Kidney (tissue), 14 donors: ENCODE results near the gene GCNA. TPM values are rescaled to one million over a fixed set of nuclear protein-coding genes. Genes with fewer than 3 reads are reported as not detected.
"Not testable (repeated sequence)": the region's sequence is repeated elsewhere in the genome, so short reads cannot be mapped to it uniquely, and the experiment has no call there.

Source experiments
- DNase-seq, 5 donors: peaks; one replicate each; pipeline ENCODE4 v3.0.0-alpha.2; 2013 to 2020
- FAIRE-seq: peaks from 2 replicates; lab custom pipeline; 2012; peaks lifted over from hg19 to GRCh38; lab: Jason Lieb, UNC
- H3K27ac ChIP-seq, 2 donors: one replicate each; pipeline ENCODE4 v1.7.0; 2013; ENCODE audit warnings: low read depth in 2 of 2, low read length in 2 of 2, inconsistent platforms in 1 of 2
- H3K27me3 ChIP-seq: one replicate; pipeline ENCODE4 v1.7.1; 2013; ENCODE audit warnings: low read length, inconsistent platforms; ENCODE audit not compliant: control insufficient read depth, insufficient read depth
- H3K36me3 ChIP-seq, 3 donors: one replicate each; pipeline versions ENCODE4 v1.7.0 to v1.7.1; 2013; ENCODE audit warnings: low read length in 3 of 3, control low read depth in 1 of 3, inconsistent platforms in 1 of 3; ENCODE audit not compliant: insufficient read depth in 3 of 3, control insufficient read depth in 2 of 3
- H3K4me1 ChIP-seq, 3 donors: one replicate each; pipeline versions ENCODE4 v1.7.0 to v1.7.1; 2013; ENCODE audit warnings: low read length in 3 of 3, inconsistent platforms in 1 of 3, low read depth in 1 of 3; ENCODE audit not compliant: control insufficient read depth in 2 of 3, insufficient read depth in 2 of 3
- H3K4me3 ChIP-seq, 3 donors: one replicate each; pipeline versions ENCODE4 v1.7.0 to v1.8.1; 2013; ENCODE audit warnings: low read length in 3 of 3, control low read depth in 1 of 3, inconsistent platforms in 1 of 3
- H3K9ac ChIP-seq, 3 donors: one replicate each; pipeline versions ENCODE4 v1.7.0 to v1.7.1; 2013; ENCODE audit warnings: low read length in 3 of 3, control low read depth in 1 of 3, inconsistent platforms in 1 of 3
- H3K9me3 ChIP-seq, 3 donors: one replicate each; pipeline versions ENCODE4 v1.7.0 to v1.7.1; 2013; ENCODE audit warnings: low read length in 3 of 3, control low read depth in 1 of 3, inconsistent platforms in 1 of 3; ENCODE audit not compliant: control insufficient read depth in 2 of 3, insufficient read depth in 1 of 3
- CTCF ChIP-seq: IDR thresholded peaks from 3 replicates; pipeline ENCODE4 v1.5.1; 2012; ENCODE audit warnings: mild to moderate bottlenecking, moderate library complexity, borderline replicate concordance; ENCODE audit not compliant: insufficient read depth; ENCODE audit errors: extremely low read depth
- intact Hi-C: fragments of 100-400 bp; cut with DNase I; formaldehyde crosslinking; loops from one replicate; pipeline ENCODE4 v1.11.1; 2022
- polyA plus RNA-seq: library from polyadenylated mRNA; stranded (reverse); fragments of 350-450 nt; fragmentation: Illumina TruSeq; extraction: RNeasy Lipid Tissue Mini Kit (QIAGEN cat#74804); gene quantifications from one replicate; pipeline ENCODE4 v1.2.3, GENCODE V29; 2014; ENCODE audit warnings: low read depth, low replicate concordance; ENCODE audit not compliant: insufficient read depth
- total RNA-seq: library from RNA; stranded (reverse); fragmentation: NEBNext Ultra II Directional; extraction: Animal tissue kit (Norgen Biotek cat#: 25700); gene quantifications from one replicate; pipeline ENCODE4 v1.2.1, GENCODE V29; 2021
- donor health status: control.
- donor health status: control.
- donor health status: control.
- donor health status: control.
- donor health status: control.
- donor health status: DM: yes; HTN: yes; CAD: no.
- donor health status: Normal renal cell carcinoma (clear cell type).

The GCNA gene
- total and polyA plus RNA-seq, 2 donors from 2014 or later: 1.6 to 2.7 TPM

DNA sequence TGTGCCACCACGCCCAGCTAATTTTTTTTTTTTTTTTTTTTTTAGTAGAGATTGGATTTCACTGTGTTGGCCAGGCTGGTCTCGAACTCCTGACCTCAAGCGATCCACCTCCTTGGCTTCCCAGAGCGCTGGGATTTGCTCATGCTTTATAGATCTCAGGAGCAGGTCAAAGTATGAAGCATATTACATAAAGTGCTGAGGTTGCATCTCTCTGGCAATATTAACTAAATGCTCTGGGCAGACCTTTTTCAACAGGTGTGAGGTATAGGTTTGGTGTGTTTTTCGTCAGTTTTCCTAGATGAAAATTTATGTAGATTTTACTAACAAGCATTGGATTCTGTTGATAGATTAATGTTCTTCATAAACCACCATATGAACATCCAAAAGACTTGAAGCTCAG is 19.3 kb upstream of the GCNA start:
- no peak for TF ChIP-seq CTCF
- intact Hi-C loops: no loop called here
- H3K27me3 ChIP-seq: no peaks in the 10 kb centered on the region
- H3K36me3 ChIP-seq: peaks cover 13 to 40% (median 16%) of the 10 kb centered on the region in 3 donors
- peaks cover 0 to 5% (median 0%) of the 10 kb centered on the region in 3 donors for H3K4me1 ChIP-seq
- H3K9me3 ChIP-seq: no peaks in the 10 kb centered on the region
- FAIRE-seq (no peak), DNase-seq (no peak)
- H3K4me3 ChIP-seq: no peak overlapping the region
- H3K27ac ChIP-seq: no peak overlapping the region
- H3K9ac ChIP-seq: no peak overlapping the region

DNA sequence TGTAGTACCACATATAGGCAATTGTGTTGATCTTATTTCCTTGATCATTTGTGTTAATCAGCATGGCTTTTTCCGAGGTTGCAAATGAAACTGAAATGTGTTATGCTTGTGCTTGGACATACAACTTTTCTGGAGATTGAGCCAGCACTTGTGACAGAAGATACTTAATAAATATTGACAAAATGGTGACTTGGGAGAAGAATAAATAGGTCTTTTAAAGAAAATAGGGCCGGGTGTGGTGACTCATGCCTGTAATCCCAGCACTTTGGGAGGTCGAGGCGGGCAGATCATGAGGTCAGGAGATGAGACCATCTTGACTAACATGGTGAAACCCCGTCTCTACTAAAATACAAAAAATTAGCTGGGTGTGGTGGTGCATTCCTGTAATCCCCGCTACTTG is 18.5 kb upstream of the GCNA start:
- intact Hi-C loops, H3K27me3 ChIP-seq, H3K4me3 ChIP-seq, H3K27ac ChIP-seq, H3K9ac ChIP-seq, H3K9me3 ChIP-seq, DNase-seq, H3K4me1 ChIP-seq, FAIRE-seq: not testable (repeated sequence)
- peaks cover 17 to 47% (median 19%) of the 10 kb centered on the region in 3 donors for H3K36me3 ChIP-seq

- intact Hi-C loops: no loop called here
- Histone ChIP-seq H3K4me1 (no peaks in the 10 kb centered on the region), H3K27me3 (no peaks in the 10 kb centered on the region), H3K27ac (no peak overlapping the region), H3K4me3 (no peak overlapping the region), H3K36me3 (peaks cover 17 to 54% (median 21%) of the 10 kb centered on the region in 3 donors), H3K9ac (no peak overlapping the region), H3K9me3 (no peaks in the 10 kb centered on the region)
- DNase-seq (no peak), FAIRE-seq (no peak)
- TF ChIP-seq CTCF: no peak
Measured at GRCh38 chrX:71563921-71564320, 14.3 kb upstream of the GCNA start.

- peaks cover 13 to 48% (median 21%) of the 10 kb centered on the region in 3 donors for H3K36me3 ChIP-seq
- no peak for FAIRE-seq
Measured at GRCh38 chrX:71565474-71566041, 12.7 kb upstream of the GCNA start.

GRCh38 chrX:71571390-71571789 is 6.8 kb upstream of the GCNA start:
- DNase-seq, H3K27me3 ChIP-seq, H3K9me3 ChIP-seq, FAIRE-seq, H3K4me1 ChIP-seq, H3K9ac ChIP-seq, H3K27ac ChIP-seq, intact Hi-C loops, H3K4me3 ChIP-seq: not testable (repeated sequence)
- H3K36me3 ChIP-seq: peaks cover 0 to 28% (median 8%) of the 10 kb centered on the region in 3 donors

More at GRCh38 chrX:71565474-71566041, 12.7 kb upstream of the GCNA start:
- H3K9ac ChIP-seq: no peak overlapping the region
- no peaks in the 10 kb centered on the region for H3K4me1 ChIP-seq
- no peak overlapping the region for H3K27ac ChIP-seq
- no peak overlapping the region for H3K4me3 ChIP-seq
- intact Hi-C loops: no loop called here
- H3K27me3 ChIP-seq: no peaks in the 10 kb centered on the region
- H3K9me3 ChIP-seq: no peaks in the 10 kb centered on the region
- no peak for TF ChIP-seq CTCF
- no peak for DNase-seq
